ENCODE measurements around the gene OGFOD2. TPM values are rescaled to one million over a fixed set of nuclear protein-coding genes. Genes with fewer than 3 reads are reported as not detected.

Gene OGFOD2
- total and polyA plus RNA-seq, 2 of the 13 experiments (the other 11 are each of a cell fraction or from before 2014, with no cell fraction given), result 13.2 to 14.6 TPM

- peak; percentile 80 for TF ChIP-seq ZNF687 (CRISPR knock-in tag; IDR thresholded peaks at IDR 0.05)
- TF ChIP-seq ZHX1 (CRISPR knock-in tag; IDR thresholded peaks at IDR 0.05; ENCODE audit: low read depth), result no peak; the same call in none of the 2 replicates
- TF ChIP-seq ZNF446 (CRISPR knock-in tag; IDR thresholded peaks at IDR 0.05), result peak; percentile 15; the same call in 1 of the 2 replicates
- peak; percentile 17; the same call in 1 of the 2 replicates for TF ChIP-seq ZNF225 (CRISPR knock-in tag; IDR thresholded peaks at IDR 0.05)
- peak; percentile 84 for TF ChIP-seq PTBP1 (IDR thresholded peaks at IDR 0.05; ENCODE audit: low read depth, low read length, poor library complexity, severe bottlenecking)
- TF ChIP-seq ZNF550 (CRISPR knock-in tag; IDR thresholded peaks at IDR 0.05; ENCODE audit: borderline replicate concordance), result no peak
- no peak for TF ChIP-seq NR2F1 (CRISPR knock-in tag; IDR thresholded peaks at IDR 0.05)
- TF ChIP-seq AGO2 (optimal IDR thresholded peaks at IDR 0.05; ENCODE audit: low read depth, low read length), result peak; percentile 89
- peak; percentile 33; the same call in 1 of the 2 replicates for TF ChIP-seq E2F1 (CRISPR knock-in tag; IDR thresholded peaks at IDR 0.05)
- TF ChIP-seq PLRG1 (conservative IDR thresholded peaks at IDR 0.05), result no peak
- TF ChIP-seq ZNF362 (CRISPR knock-in tag; IDR thresholded peaks at IDR 0.05; ENCODE audit: borderline replicate concordance), result no peak
- no peak for TF ChIP-seq PAWR (CRISPR knock-in tag; IDR thresholded peaks at IDR 0.05; ENCODE audit: borderline replicate concordance)
- TF ChIP-seq ZNF232 (CRISPR knock-in tag; IDR thresholded peaks at IDR 0.05; ENCODE audit: borderline replicate concordance), result 0 out of 2 replicates have a peak, but pooled peaks have one; percentile 5
- TF ChIP-seq ZNF224 (CRISPR knock-in tag; IDR thresholded peaks at IDR 0.05), result peak; percentile 71; the same call in 1 of the 2 replicates
- peak; percentile 69 for TF ChIP-seq MXD1 (CRISPR knock-in tag; IDR thresholded peaks at IDR 0.05)
- 0 out of 2 replicates have a peak, but pooled peaks have one; percentile 14 for TF ChIP-seq ETV6 (CRISPR knock-in tag; conservative IDR thresholded peaks at IDR 0.05)
- TF ChIP-seq MIXL1 (CRISPR knock-in tag; IDR thresholded peaks at IDR 0.05), result 0 out of 2 replicates have a peak, but pooled peaks have one; percentile 10
Measured at GRCh38 chr12:122974892-122975789, at the start of gene OGFOD2 (continued).

Data from HepG2 (cell line).